Chondrocyte (in vitro differentiated cells): ENCODE results near the gene ANKK1. TPM values are rescaled to one million over a fixed set of nuclear protein-coding genes. Genes with fewer than 3 reads are reported as not detected.

Source experiments
- DNase-seq: peaks from one replicate; pipeline ENCODE4 v3.0.0; 2021; ENCODE audit warnings: mixed read lengths, low spot score
- H3K27ac Mint-ChIP-seq: one replicate; pipeline ENCODE4 v1.8.0; 2021; ENCODE audit warnings: mild to moderate bottlenecking, moderate library complexity, mixed read lengths; ENCODE audit not compliant: unreplicated experiment
- H3K27me3 Mint-ChIP-seq: 2 replicates; pipeline ENCODE4 v1.8.0; 2021; ENCODE audit warnings: low read depth, mixed read lengths
- H3K36me3 Mint-ChIP-seq: 2 replicates; pipeline ENCODE4 v1.8.0; 2021; ENCODE audit warnings: low read depth, mixed read lengths
- H3K4me1 Mint-ChIP-seq: 2 replicates; pipeline ENCODE4 v1.8.0; 2021; ENCODE audit warnings: low read depth, mild to moderate bottlenecking, mixed read lengths
- H3K4me3 Mint-ChIP-seq: one replicate; pipeline ENCODE4 v1.8.0; 2021; ENCODE audit warnings: mild to moderate bottlenecking, moderate library complexity, mixed read lengths; ENCODE audit not compliant: unreplicated experiment
- H3K9me3 Mint-ChIP-seq: 2 replicates; pipeline ENCODE4 v1.8.0; 2021; ENCODE audit warnings: low read depth, mixed read lengths
- CTCF ChIP-seq: fragments of 200-600 bp; sonication (generic); IDR thresholded peaks from 2 replicates; pipeline ENCODE4 v1.5.0; 2021; ENCODE audit warnings: antibody characterized with exemption, mild to moderate bottlenecking, moderate library complexity
- microRNA-seq: library from miRNA; unstranded; fragments of <30 nt; microRNA quantifications from one replicate; pipeline ENCODE4 v1.2.0, GENCODE V29; 2020; ENCODE audit warnings: borderline number of aligned reads
- total RNA-seq: library from RNA; stranded (reverse); gene quantifications from 3 replicates; pipeline ENCODE4 v1.2.1, GENCODE V29; 2021

Gene ANKK1
- total RNA-seq, 1 donor from 2014 or later: not detected

- H3K9me3 Mint-ChIP-seq: no peaks in the 10 kb centered on the region
- no peaks in the 10 kb centered on the region for H3K4me1 Mint-ChIP-seq
- H3K4me3 Mint-ChIP-seq: no peak overlapping the region
- no peak overlapping the region for H3K27ac Mint-ChIP-seq
- no peak for TF ChIP-seq CTCF
- H3K27me3 Mint-ChIP-seq: peaks cover 42% of the 10 kb centered on the region
- H3K36me3 Mint-ChIP-seq: no peaks in the 10 kb centered on the region
- DNase-seq: no peak
These were observed 60.7 kb downstream of the ANKK1 start for GRCh38 chr11:113448316-113448677.

GRCh38 chr11:113449743-113450142 lies 62.2 kb downstream of the ANKK1 start:
- H3K4me1 Mint-ChIP-seq: no peaks in the 10 kb centered on the region
- H3K36me3 Mint-ChIP-seq: no peaks in the 10 kb centered on the region
- TF ChIP-seq CTCF: no peak
- H3K27ac Mint-ChIP-seq: no peak overlapping the region
- peaks cover 39% of the 10 kb centered on the region for H3K27me3 Mint-ChIP-seq
- DNase-seq: no peak
- no peak overlapping the region for H3K4me3 Mint-ChIP-seq
- H3K9me3 Mint-ChIP-seq: peaks cover 3% of the 10 kb centered on the region

Small RNAs within 50 kb of the gene (microRNA-seq; reads per million reads assigned to microRNA genes)
- gene MIR4301: not detected

Other genes with a start within 250 kb of the ANKK1 start
- 7.4 to 12.3 TPM (median 7.8 TPM) in 3 replicates for gene TTC12, start 73.2 kb upstream of the ANKK1 start, total RNA-seq
- not detected in 3 replicates for gene DRD2, start 87.6 kb downstream of the ANKK1 start, total RNA-seq